ENCODE measurements around the gene MORN3. TPM values are rescaled to one million over a fixed set of nuclear protein-coding genes. Genes with fewer than 3 reads are reported as not detected.

Gene MORN3
- total RNA-seq, 4 donors from 2014 or later, result 2.3 to 5.9 (median 5.3) TPM

- DNase-seq (ENCODE audit: low spot score in 2 of 2), result no peak
- intact Hi-C loops (cut with DNase I; ENCODE audit: low total_unique reads), result no loop called here
- WGBS, 2 donors, result 76 to 80% methylated on average over 9 of the region's 9 CpGs
- TF ChIP-seq POLR2A (IDR thresholded peaks at IDR 0.05) (no peak), CTCF (IDR thresholded peaks at IDR 0.05) (no peak)
- no peak overlapping the region for H3K4me3 ChIP-seq (ENCODE audit: low read depth, poor library complexity, severe bottlenecking)
Observed at GRCh38 chr12:121614872-121615467, 54.5 kb downstream of the MORN3 start.

DNA sequence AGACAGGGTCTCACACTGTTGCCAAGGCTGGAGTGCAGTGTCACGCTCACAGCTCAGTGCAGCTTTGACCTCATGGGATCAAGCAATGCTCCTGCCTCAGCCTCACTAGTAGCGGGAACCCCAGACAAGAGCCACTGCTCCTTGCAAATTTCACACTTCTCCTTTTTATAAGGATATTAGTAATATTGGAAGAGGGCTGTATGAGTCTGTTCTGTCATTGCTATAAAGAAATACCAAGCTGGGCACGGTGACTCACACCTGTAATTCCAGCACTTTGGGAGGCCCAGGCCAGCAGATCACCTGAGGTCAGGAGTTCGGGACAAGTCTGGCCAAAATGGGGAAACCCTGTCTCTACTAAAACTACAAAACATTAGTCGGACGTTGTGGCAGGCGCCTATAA, 56.0 kb downstream of the MORN3 start:
- intact Hi-C loops (cut with DNase I; ENCODE audit: low total_unique reads), result no loop called here
- WGBS, 2 donors, result 93 to 94% methylated on average over 7 of the region's 7 CpGs
- H3K4me3 ChIP-seq (ENCODE audit: low read depth, poor library complexity, severe bottlenecking), result no peak overlapping the region
- TF ChIP-seq CTCF (IDR thresholded peaks at IDR 0.05), result no peak
- TF ChIP-seq POLR2A (IDR thresholded peaks at IDR 0.05), result no peak
- no peak for DNase-seq (ENCODE audit: low spot score in 2 of 2)

DNA sequence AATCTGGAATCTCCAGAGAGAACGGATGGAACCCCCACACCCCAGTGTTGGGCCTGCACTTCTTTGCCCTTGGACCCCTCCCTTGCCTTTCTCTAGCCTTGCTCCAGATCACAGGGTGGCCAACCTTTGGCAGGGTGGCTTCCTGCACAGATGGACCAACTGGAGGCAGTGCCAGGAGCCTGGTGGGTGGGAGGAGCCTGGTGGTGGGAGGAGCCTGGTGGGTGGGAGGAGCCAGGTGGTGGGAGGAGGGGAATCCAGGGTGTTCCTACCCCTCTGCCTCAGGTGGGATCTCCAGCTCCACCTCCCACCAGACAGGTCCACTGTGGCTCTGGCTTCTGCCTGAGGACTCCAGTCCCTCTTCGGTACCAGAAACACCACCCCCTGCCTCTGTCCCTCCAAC, 58.1 kb downstream of the MORN3 start:
- WGBS, 2 donors, result 91 to 92% methylated on average over 2 of the region's 2 CpGs
- DNase-seq (ENCODE audit: low spot score in 2 of 2), result no peak
- TF ChIP-seq CTCF (IDR thresholded peaks at IDR 0.05) (no peak), POLR2A (IDR thresholded peaks at IDR 0.05) (no peak)
- no peak overlapping the region for H3K4me3 ChIP-seq (ENCODE audit: low read depth, poor library complexity, severe bottlenecking)
- intact Hi-C loops (cut with DNase I; ENCODE audit: low total_unique reads), result no loop called here

DNA sequence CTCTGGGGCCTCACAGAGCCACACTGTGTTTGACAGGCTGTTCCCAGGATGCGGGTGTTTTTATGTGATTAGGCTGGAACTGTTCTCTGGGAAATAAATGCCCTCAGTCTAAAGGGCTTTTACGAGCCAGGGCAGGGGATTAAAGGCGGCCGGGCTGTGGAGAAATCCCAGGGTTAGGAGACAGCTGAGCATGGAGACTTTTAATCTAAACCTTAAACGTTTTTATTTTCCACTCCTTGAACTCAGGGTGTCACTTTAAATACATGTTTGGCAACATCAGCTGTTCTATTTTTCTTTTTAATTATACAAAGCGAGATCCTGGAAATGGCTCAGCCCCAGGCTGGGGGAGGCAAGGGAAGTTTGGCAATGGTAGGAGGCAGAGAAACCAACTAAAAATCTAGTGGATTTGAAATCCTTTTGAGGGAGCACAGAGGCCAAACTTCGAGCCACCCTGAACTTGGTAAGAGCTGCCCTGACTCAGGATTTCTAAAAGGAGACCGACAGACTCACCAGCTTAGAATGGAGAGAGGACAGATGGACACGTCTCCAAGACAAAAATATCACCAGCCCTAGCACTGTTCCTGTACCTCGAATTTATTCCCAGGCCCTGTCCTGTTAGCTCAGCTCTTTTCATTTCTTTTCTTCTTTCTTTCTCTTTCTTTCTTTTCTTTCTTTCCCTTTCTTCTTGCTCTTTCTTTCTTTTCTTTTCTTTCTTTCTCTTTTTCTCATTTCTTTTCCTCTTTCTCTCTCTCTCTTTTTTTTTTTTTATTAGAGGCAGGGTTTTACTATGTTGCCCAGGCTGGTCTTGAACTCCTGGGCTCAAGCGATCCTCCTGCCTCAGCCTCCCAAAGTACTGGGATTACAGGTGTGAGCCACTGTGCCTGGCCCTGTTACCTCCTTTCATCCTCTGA, 59.0 kb downstream of the MORN3 start:
- no peak overlapping the region for H3K4me3 ChIP-seq (ENCODE audit: low read depth, poor library complexity, severe bottlenecking)
- 17 to 32% methylated on average over 11 of the region's 11 CpGs for WGBS, 2 donors

DNA sequence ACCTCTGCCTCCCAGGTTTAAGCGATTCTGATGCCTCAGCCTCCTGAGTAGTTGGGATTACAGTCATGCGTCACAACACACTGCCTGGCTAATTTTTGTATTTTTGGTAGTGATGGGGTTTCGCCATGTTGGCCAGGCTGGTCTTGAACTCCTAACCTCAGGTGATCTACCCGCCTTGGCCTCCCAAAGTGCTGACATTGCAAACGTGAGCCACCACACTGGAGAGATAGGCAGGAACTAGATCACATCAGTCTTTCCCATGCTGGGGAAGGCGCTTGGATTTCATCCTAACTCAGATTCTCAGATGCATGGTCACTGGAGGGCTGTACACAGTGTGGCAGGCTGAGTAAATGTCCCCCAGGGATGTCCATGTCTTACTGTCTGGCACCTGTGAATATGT, 61.2 kb downstream of the MORN3 start:
- H3K4me3 ChIP-seq (ENCODE audit: low read depth, poor library complexity, severe bottlenecking), result no peak overlapping the region
- no peak for DNase-seq (ENCODE audit: low spot score in 2 of 2)
- intact Hi-C loops (cut with DNase I; ENCODE audit: low total_unique reads), result no loop called here
- WGBS, 2 donors, result 88 to 91% methylated on average over 6 of the region's 6 CpGs
- TF ChIP-seq POLR2A (IDR thresholded peaks at IDR 0.05) (no peak), CTCF (IDR thresholded peaks at IDR 0.05) (no peak)

More for the DNA sequence above, 59.0 kb downstream of the MORN3 start:
- no peak for DNase-seq (ENCODE audit: low spot score in 2 of 2)
- TF ChIP-seq CTCF (IDR thresholded peaks at IDR 0.05) (no peak), POLR2A (IDR thresholded peaks at IDR 0.05) (no peak)
- intact Hi-C loops (cut with DNase I; ENCODE audit: low total_unique reads), result no loop called here
